Stimulated activated CD8-positive, alpha-beta memory T cell treated with anti-CD3 and anti-CD28 coated beads, Interleukin-12 subunit alpha, Interleukin-12 subunit beta, amount 100 ng/mL, for 1 hour (primary cell): ENCODE results near the gene HS6ST1.
"Not testable (repeated sequence)": the region's sequence is repeated elsewhere in the genome, so short reads cannot be mapped to it uniquely, and the experiment has no call there.

Source experiments
- DNase-seq: peaks from one replicate; pipeline ENCODE4 v3.0.0-alpha.2; 2020; ENCODE audit warnings: low read depth

The HS6ST1 gene

GRCh38 chr2:128267197-128267596 is 51.5 kb downstream of the HS6ST1 start:
- not testable (repeated sequence) for DNase-seq

- DNase-seq: not testable (repeated sequence)
Observed at GRCh38 chr2:128266463-128266862, 52.2 kb downstream of the HS6ST1 start.

GRCh38 chr2:128265608-128265993 is 53.1 kb downstream of the HS6ST1 start:
- DNase-seq: not testable (repeated sequence)

GRCh38 chr2:128264881-128265607 is 53.6 kb downstream of the HS6ST1 start:
- DNase-seq: no peak

- no peak for DNase-seq
Observed at GRCh38 chr2:128263902-128264331, 54.8 kb downstream of the HS6ST1 start.

GRCh38 chr2:128262315-128263253 is 56.1 kb downstream of the HS6ST1 start:
- no peak for DNase-seq

GRCh38 chr2:128261245-128262128 is 57.2 kb downstream of the HS6ST1 start:
- no peak for DNase-seq

- no peak for DNase-seq
Observed at GRCh38 chr2:128260239-128261138, 58.2 kb downstream of the HS6ST1 start.

GRCh38 chr2:128259585-128259984 is 59.1 kb downstream of the HS6ST1 start:
- DNase-seq: no peak

- no peak for DNase-seq
Observed at GRCh38 chr2:128258218-128258617, 60.5 kb downstream of the HS6ST1 start.

- DNase-seq: no peak
Observed at GRCh38 chr2:128252501-128252900, 66.2 kb downstream of the HS6ST1 start.

- not testable (repeated sequence) for DNase-seq
Observed at GRCh38 chr2:128252086-128252485, 66.6 kb downstream of the HS6ST1 start.

- no peak for DNase-seq
Observed at GRCh38 chr2:128250229-128251025, 68.2 kb downstream of the HS6ST1 start.

GRCh38 chr2:128249555-128249954 is 69.1 kb downstream of the HS6ST1 start:
- DNase-seq: no peak

GRCh38 chr2:128245813-128246212 is 72.9 kb downstream of the HS6ST1 start:
- no peak for DNase-seq

GRCh38 chr2:128241896-128242295 is 76.8 kb downstream of the HS6ST1 start:
- DNase-seq: no peak

GRCh38 chr2:128237911-128238697 is 80.6 kb downstream of the HS6ST1 start:
- no peak for DNase-seq

- no peak for DNase-seq
Observed at GRCh38 chr2:128237081-128237534, 81.6 kb downstream of the HS6ST1 start.

GRCh38 chr2:128236491-128237035 is 82.1 kb downstream of the HS6ST1 start:
- DNase-seq: no peak
